Activated naive CD8-positive, alpha-beta T cell (primary cell): ENCODE data around the gene ZMIZ1.

ENCODE experiments used
- H3K27ac Mint-ChIP-seq: one replicate; pipeline ENCODE4 v1.8.0; 2021; ENCODE audit warnings: mixed read lengths
- H3K27me3 Mint-ChIP-seq: one replicate; pipeline ENCODE4 v1.8.0; 2021; ENCODE audit warnings: mixed read lengths
- H3K36me3 Mint-ChIP-seq: one replicate; pipeline ENCODE4 v1.8.0; 2021; ENCODE audit warnings: mixed read lengths
- H3K4me1 Mint-ChIP-seq: one replicate; pipeline ENCODE4 v1.8.0; 2021; ENCODE audit warnings: low read depth, mixed read lengths
- H3K4me3 Mint-ChIP-seq: one replicate; pipeline ENCODE4 v1.8.0; 2021; ENCODE audit warnings: mild to moderate bottlenecking, mixed read lengths
- H3K9me3 Mint-ChIP-seq: one replicate; pipeline ENCODE4 v1.8.0; 2021; ENCODE audit warnings: low read depth, mixed read lengths

The ZMIZ1 gene

DNA sequence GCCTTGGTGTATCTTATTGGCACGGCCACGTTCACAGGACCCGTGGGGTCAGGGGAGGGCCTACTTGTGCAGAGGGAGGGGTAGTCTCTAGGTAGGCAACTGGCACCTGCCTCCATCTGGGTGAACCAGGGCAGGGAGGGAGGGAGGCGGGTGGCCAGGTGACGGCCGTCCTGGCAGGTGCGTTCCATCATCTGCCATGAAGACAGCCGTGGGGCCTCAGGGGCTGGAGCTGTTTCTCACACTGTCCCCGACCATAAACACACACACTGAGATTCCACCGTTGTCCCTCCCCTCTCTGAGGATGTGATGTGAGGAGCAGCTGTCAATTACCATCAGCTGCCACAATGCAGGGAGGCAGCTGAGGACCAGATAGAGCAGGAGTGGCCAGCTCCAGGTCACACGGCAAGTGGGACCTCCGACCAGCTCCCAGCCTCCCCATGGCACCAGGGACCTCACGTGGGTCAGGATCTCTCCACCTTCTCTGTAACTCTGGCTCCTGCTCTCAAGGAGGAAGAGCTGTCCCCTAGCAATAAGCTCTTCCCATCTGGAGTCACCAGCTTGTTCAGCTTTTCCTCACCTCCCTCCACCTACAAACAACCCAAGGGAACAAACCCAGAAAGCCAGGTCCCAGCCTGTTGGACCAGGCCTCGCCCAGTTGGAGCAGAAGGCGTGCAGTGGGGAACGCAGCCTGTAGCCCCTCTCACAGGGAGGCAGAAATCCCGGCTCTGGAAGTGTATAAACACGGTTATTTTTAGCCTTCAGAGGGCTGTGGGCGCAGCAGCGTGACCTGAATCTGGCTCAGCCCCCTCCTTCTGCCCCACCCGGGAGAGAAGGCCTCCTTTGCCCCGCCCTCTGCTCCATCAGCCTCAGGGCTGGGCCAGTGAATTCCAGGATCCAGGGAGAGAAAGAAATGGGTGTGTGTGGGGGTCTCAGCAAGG, 33.1 kb downstream of the ZMIZ1 start:
- peaks cover 57% of the 10 kb centered on the region for H3K4me1 Mint-ChIP-seq

GRCh38 chr10:79102498-79102874, 33.7 kb downstream of the ZMIZ1 start:
- Mint-ChIP-seq H3K27me3 (no peaks in the 10 kb centered on the region), H3K9me3 (no peaks in the 10 kb centered on the region), H3K4me1 (peaks cover 57% of the 10 kb centered on the region), H3K36me3 (no peaks in the 10 kb centered on the region), H3K27ac (no peak overlapping the region), H3K4me3 (no peak overlapping the region)

More for the DNA sequence above, 33.1 kb downstream of the ZMIZ1 start:
- H3K27ac Mint-ChIP-seq: no peak overlapping the region
- H3K36me3 Mint-ChIP-seq: no peaks in the 10 kb centered on the region
- no peaks in the 10 kb centered on the region for H3K27me3 Mint-ChIP-seq
- no peaks in the 10 kb centered on the region for H3K9me3 Mint-ChIP-seq
- no peak overlapping the region for H3K4me3 Mint-ChIP-seq

DNA sequence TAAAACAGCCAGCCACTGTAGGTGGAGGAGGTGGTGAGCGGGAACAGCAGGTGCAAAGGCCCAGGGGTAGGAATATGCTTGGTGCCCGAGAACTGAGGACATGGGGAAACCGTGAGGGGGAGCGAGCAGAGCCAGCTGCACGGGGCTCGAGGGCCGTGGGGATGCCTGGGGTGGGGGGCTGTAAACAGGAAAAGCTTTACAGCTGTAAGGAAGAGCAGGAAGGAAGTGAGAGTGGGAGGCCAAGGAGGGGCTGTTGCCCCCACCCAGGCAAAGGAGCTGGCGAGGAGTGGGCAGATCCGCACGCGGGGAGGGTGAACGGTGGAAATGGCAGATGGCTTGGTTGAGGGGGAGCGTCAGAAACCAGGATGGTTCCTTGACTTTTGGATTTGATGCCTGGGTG, 34.4 kb downstream of the ZMIZ1 start:
- Mint-ChIP-seq H3K27me3 (no peaks in the 10 kb centered on the region), H3K9me3 (no peaks in the 10 kb centered on the region), H3K27ac (no peak overlapping the region), H3K4me3 (no peak overlapping the region), H3K4me1 (peaks cover 59% of the 10 kb centered on the region), H3K36me3 (no peaks in the 10 kb centered on the region)

GRCh38 chr10:79103585-79103984, 34.8 kb downstream of the ZMIZ1 start:
- Mint-ChIP-seq H3K9me3 (no peaks in the 10 kb centered on the region), H3K27ac (no peak overlapping the region), H3K4me3 (no peak overlapping the region)

DNA sequence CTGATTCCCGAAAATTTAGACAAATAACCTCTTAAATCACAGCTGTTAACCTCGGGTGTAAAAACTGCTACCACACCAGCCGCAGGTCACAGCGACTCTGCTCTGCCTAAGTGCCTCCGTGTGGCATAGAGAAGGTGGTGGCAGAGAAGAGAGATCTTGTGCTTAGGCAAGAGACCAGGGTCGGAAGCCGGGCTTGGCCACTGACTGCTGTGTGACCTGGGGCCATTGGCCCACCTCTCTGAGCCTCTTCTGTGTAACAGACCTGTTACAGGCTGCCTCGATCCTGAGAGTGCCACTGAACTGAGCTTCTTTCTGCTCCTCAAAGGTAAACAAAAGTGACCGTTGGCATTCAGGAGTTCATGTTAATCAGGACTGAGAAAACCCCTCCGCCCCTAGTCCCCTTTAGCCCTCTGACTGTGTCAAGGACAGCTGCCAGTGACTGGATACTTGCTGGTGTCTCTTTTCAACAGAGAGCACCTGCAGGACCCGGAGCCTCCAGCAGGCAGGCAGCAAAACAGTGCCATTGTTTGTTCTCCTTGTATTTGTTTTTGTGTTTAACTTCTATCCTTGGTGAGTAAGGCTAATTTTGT, 36.5 kb downstream of the ZMIZ1 start:
- Mint-ChIP-seq H3K36me3 (no peaks in the 10 kb centered on the region), H3K27ac (no peak overlapping the region), H3K4me3 (no peak overlapping the region), H3K27me3 (no peaks in the 10 kb centered on the region), H3K9me3 (no peaks in the 10 kb centered on the region), H3K4me1 (peaks cover 51% of the 10 kb centered on the region)

More at GRCh38 chr10:79103585-79103984, 34.8 kb downstream of the ZMIZ1 start:
- H3K27me3 Mint-ChIP-seq: no peaks in the 10 kb centered on the region
- no peaks in the 10 kb centered on the region for H3K36me3 Mint-ChIP-seq
- H3K4me1 Mint-ChIP-seq: peaks cover 55% of the 10 kb centered on the region

- peaks cover 46% of the 10 kb centered on the region for H3K4me1 Mint-ChIP-seq
- no peak overlapping the region for H3K27ac Mint-ChIP-seq
- no peak overlapping the region for H3K4me3 Mint-ChIP-seq
- no peaks in the 10 kb centered on the region for H3K36me3 Mint-ChIP-seq
- H3K9me3 Mint-ChIP-seq: no peaks in the 10 kb centered on the region
- no peaks in the 10 kb centered on the region for H3K27me3 Mint-ChIP-seq
Measured at GRCh38 chr10:79105818-79106217, 37.1 kb downstream of the ZMIZ1 start.

DNA sequence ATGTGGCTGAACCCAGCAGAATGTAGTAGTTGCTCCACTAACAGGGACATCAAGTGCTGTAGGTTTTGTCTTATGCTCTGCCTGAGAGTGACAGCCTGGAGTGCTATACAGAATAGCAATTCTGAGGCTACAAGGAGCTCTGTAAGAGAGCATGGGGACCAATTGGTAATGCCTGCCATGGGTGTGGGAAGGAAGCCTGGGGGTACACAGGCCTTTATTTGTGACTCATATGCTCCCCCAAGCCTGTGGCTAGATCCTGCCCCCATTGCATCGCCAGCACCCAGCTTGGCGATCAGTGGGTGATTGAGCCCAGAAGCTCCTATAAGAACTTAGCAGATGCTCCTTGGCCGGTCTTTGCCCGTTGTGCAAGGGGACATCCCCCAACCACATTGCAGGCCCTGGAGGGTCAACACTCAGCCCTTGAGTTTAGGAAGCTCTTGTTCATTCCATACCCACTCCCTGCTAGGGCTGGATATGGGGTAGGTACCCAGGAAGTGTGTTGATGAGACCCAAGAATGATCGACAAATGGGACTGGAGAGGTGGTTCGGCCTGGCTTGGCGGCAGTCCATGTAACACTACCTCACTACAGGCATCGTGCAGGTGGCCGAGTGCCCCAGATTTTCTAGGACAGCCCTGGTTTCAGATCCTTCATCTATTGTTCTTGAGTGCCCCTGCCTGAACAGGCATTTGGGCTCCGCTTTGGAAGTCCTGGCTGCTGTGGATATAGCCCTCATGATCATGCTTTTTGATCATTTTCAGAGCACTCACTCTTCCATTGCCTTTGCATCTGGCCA, 37.7 kb downstream of the ZMIZ1 start:
- Mint-ChIP-seq H3K4me1 (peaks cover 39% of the 10 kb centered on the region), H3K4me3 (no peak overlapping the region), H3K27me3 (no peaks in the 10 kb centered on the region), H3K27ac (no peak overlapping the region), H3K9me3 (no peaks in the 10 kb centered on the region), H3K36me3 (no peaks in the 10 kb centered on the region)

DNA sequence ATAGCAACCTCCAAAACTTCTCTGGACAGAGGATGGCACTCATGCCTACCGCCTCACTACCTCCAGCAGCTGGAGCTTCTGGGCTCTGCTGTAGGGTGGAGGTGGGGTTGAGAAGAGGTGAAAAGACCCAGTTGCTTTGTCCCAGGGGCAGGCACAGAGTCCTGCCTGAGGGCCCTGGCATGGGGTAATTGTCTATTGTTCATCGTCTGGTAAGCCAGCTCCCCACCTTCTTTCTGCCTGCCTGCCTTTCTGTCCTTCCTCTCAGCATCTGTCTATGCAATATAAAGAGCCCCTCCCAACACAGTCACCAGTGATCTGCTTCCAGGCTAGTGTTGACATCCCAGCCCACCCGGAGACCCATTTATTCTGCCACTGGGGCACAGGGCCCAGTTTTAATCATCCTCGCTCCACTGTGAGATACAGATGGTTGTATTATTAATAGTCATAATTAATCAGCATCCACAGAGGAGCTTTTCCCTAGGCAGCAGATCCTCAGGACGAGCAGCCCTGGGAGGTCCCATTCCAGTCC, 39.0 kb downstream of the ZMIZ1 start:
- H3K4me1 Mint-ChIP-seq: peaks cover 30% of the 10 kb centered on the region
- H3K27me3 Mint-ChIP-seq: no peaks in the 10 kb centered on the region

GRCh38 chr10:79108728-79109127, 40.0 kb downstream of the ZMIZ1 start:
- Mint-ChIP-seq H3K9me3 (no peaks in the 10 kb centered on the region), H3K4me3 (no peak overlapping the region), H3K36me3 (no peaks in the 10 kb centered on the region), H3K4me1 (peaks cover 23% of the 10 kb centered on the region), H3K27me3 (no peaks in the 10 kb centered on the region), H3K27ac (no peak overlapping the region)

More for the DNA sequence above, 39.0 kb downstream of the ZMIZ1 start:
- no peak overlapping the region for H3K4me3 Mint-ChIP-seq
- no peaks in the 10 kb centered on the region for H3K36me3 Mint-ChIP-seq
- no peak overlapping the region for H3K27ac Mint-ChIP-seq
- no peaks in the 10 kb centered on the region for H3K9me3 Mint-ChIP-seq

DNA sequence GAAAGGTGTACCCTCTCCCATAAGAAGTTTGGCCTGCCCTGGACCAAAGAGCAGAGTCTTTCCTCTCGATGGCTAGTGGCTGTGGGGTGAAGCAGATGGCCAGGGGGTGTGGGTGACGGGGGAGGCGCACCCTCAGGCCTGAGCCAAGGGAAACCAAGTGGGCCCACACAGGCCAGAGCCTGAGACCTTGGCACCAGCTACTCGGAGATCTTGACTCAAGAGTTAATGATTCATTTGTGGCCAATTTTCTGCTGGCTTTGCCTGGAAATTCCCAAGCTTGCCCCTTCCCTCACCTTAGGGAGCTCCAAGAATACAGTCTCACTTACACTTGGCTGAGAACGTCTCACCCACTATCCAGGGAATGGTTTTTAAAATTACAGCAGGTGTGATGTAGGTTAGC, 42.7 kb downstream of the ZMIZ1 start:
- no peaks in the 10 kb centered on the region for H3K27me3 Mint-ChIP-seq
- H3K36me3 Mint-ChIP-seq: no peaks in the 10 kb centered on the region
- peaks cover 30% of the 10 kb centered on the region for H3K4me1 Mint-ChIP-seq
- H3K27ac Mint-ChIP-seq: no peak overlapping the region
- no peaks in the 10 kb centered on the region for H3K9me3 Mint-ChIP-seq
- no peak overlapping the region for H3K4me3 Mint-ChIP-seq

DNA sequence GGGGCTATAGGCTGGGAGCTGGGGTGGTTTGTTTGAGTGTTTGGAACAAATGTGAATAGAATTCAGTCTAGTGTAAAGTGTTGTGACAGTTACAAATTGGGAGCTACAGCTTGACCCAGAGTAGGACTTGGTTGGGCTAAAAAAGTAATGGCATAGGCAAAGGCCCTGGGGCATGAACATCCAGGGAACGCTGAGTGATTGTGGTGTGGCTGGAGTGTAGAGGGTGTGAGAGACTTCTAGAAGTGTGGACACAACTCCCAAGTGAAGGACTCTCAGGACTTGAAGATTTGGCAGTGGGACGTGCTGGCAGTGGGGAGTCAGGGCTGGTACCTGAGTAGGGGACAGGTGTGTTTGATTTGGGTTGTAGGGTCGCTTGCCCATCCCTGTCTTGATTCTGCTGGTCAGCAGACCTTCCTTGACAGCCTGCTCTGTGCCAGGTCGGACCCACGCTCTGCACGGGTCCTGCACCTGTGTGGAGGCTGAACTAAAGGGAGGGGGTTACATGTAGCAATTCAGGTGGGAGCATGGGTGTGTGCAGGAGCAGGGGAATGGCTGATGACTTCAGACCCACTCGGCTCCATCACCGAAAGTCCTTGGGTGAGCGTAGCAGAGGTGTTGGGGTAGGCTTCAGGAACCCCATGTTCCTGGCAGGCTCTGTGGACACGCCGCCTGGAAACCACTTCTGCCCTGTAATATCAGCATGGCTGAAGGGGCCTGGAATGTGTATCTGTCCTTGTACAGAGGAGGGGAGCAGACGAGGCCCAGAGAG, 43.3 kb downstream of the ZMIZ1 start:
- Mint-ChIP-seq H3K4me1 (peaks cover 32% of the 10 kb centered on the region), H3K27ac (no peak overlapping the region), H3K9me3 (no peaks in the 10 kb centered on the region), H3K27me3 (no peaks in the 10 kb centered on the region), H3K4me3 (no peak overlapping the region), H3K36me3 (no peaks in the 10 kb centered on the region)

DNA sequence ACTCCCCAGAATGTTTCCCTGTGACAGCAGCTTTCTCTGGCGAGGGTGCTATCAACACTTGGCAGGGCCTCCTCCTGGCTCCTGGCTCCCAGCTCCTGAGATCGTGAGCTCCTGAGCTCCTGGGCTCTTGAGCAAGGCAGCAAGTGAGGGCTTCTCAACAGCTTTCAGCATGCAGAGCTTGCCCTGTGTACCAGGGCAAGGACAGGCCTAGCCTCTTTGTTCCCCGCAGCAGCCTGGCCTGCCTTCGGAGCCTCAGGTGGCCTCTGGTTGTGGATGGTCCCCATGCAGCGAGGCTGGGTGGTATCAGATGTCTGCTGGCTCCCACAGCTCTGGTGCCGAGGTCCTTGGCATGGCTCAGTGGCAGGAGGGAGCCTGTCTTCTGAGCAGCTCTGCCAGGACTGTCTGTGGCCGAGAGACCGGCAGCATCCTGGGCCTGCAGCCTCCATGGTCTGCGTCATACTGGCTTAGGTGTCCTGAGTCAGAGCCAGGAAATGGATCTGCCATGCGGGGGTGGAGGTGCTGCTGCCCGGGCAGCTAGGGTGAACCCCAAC, 44.2 kb downstream of the ZMIZ1 start:
- no peaks in the 10 kb centered on the region for H3K9me3 Mint-ChIP-seq
- H3K4me1 Mint-ChIP-seq: peaks cover 31% of the 10 kb centered on the region
- H3K27me3 Mint-ChIP-seq: no peaks in the 10 kb centered on the region
- H3K4me3 Mint-ChIP-seq: no peak overlapping the region
- H3K27ac Mint-ChIP-seq: no peak overlapping the region
- H3K36me3 Mint-ChIP-seq: no peaks in the 10 kb centered on the region

- H3K36me3 Mint-ChIP-seq: no peaks in the 10 kb centered on the region
- H3K27me3 Mint-ChIP-seq: no peaks in the 10 kb centered on the region
- H3K4me1 Mint-ChIP-seq: peaks cover 31% of the 10 kb centered on the region
- no peaks in the 10 kb centered on the region for H3K9me3 Mint-ChIP-seq
- no peak overlapping the region for H3K27ac Mint-ChIP-seq
- H3K4me3 Mint-ChIP-seq: no peak overlapping the region
Measured at GRCh38 chr10:79113827-79114226, 45.1 kb downstream of the ZMIZ1 start.

DNA sequence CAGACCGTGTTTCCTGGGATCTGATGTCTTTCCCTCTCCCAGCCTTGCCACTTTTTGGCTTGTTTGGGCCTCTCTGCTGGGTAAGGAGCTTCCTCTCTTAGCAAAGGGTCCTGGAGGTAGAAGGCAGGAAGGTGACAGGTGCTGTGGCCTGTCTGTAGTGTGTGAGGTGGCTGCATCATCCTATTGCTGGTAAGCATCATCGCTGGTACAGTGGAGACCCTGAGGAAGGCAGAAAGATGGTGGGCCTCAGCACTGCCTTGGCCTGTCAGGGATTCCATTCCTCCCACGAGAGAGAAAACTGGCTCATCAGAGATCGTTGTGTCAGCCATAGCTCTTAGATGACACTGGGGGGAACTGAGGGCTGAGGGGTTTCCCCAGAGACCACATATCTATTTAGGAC, 46.5 kb downstream of the ZMIZ1 start:
- H3K27me3 Mint-ChIP-seq: no peaks in the 10 kb centered on the region
- H3K36me3 Mint-ChIP-seq: peaks cover 5% of the 10 kb centered on the region
- no peak overlapping the region for H3K4me3 Mint-ChIP-seq
- H3K4me1 Mint-ChIP-seq: peaks cover 31% of the 10 kb centered on the region
- no peak overlapping the region for H3K27ac Mint-ChIP-seq
- H3K9me3 Mint-ChIP-seq: no peaks in the 10 kb centered on the region
